Small intestine (tissue), 7 donors: Measurements from ENCODE around the gene RBM39. TPM values are rescaled to one million over a fixed set of nuclear protein-coding genes. Genes with fewer than 3 reads are reported as not detected.

ENCODE experiments used
- DNase-seq, 2 donors: peaks; one replicate each; pipeline versions ENCODE4 v3.0.0 to v3.0.0-alpha.2; 2013
- FAIRE-seq: peaks from 2 replicates; lab custom pipeline; 2012; peaks lifted over from hg19 to GRCh38; lab: Jason Lieb, UNC
- H3K27ac ChIP-seq, 3 donors: one replicate each; pipeline ENCODE4 v1.5.1; 2013; ENCODE audit warnings: low read length in 2 of 3, mild to moderate bottlenecking in 2 of 3, control low read depth in 1 of 3, inconsistent platforms in 1 of 3, low read depth in 1 of 3, moderate library complexity in 1 of 3
- H3K27me3 ChIP-seq, 3 donors: one replicate each; pipeline ENCODE4 v1.6.1; 2013; ENCODE audit warnings: low read length in 3 of 3, inconsistent platforms in 1 of 3; ENCODE audit not compliant: control insufficient read depth in 3 of 3, insufficient read depth in 3 of 3
- H3K36me3 ChIP-seq, 3 donors: one replicate each; pipeline ENCODE4 v1.6.1; 2013; ENCODE audit warnings: low read length in 3 of 3, inconsistent platforms in 1 of 3, low read depth in 1 of 3, mild to moderate bottlenecking in 1 of 3, moderate library complexity in 1 of 3; ENCODE audit not compliant: control insufficient read depth in 3 of 3, insufficient read depth in 2 of 3
- H3K4me1 ChIP-seq, 3 donors: one replicate each; pipeline ENCODE4 v1.6.1; 2013; ENCODE audit warnings: low read length in 2 of 3, inconsistent platforms in 1 of 3, low read depth in 1 of 3, mild to moderate bottlenecking in 1 of 3, moderate library complexity in 1 of 3; ENCODE audit not compliant: control insufficient read depth in 3 of 3, insufficient read depth in 2 of 3
- H3K4me3 ChIP-seq, 3 donors: one replicate each; pipeline ENCODE4 v1.5.1; 2013; ENCODE audit warnings: low read length in 3 of 3, control low read depth in 1 of 3, inconsistent platforms in 1 of 3, low read depth in 1 of 3, mild to moderate bottlenecking in 1 of 3, moderate library complexity in 1 of 3
- H3K9me3 ChIP-seq, 2 donors: one replicate each; pipeline ENCODE4 v1.6.1; 2013; ENCODE audit warnings: low read depth in 1 of 2, low read length in 1 of 2; ENCODE audit not compliant: control insufficient read depth in 2 of 2, insufficient read depth in 1 of 2
- WGBS, 3 donors: extraction: QIAGEN DNeasy Blood & Tissue Kit; methylation state at CpG; one replicate each; pipeline ENCODE4 v1.1.7; 2013; 5-methylcytosine and 5-hydroxymethylcytosine counted together
- polyA plus RNA-seq, 4 donors: library from polyadenylated mRNA; stranded (reverse) in 3 of 4; unstranded in 1 of 4; fragments of 200-250 nt in 3 of 4; fragments of 120-200 nt in 1 of 4; gene quantifications; one replicate each; pipeline versions ENCODE4 v1.2.1 to v1.2.3, GENCODE V29; 2013
- donor health status: healthy with polysubstance abuse.
- donor health status: control.
- donor health status: control.
- donor health status: Bipolar disorder and iron deficiency.
- donor health status: healthy.

RBM39 gene
- polyA plus RNA-seq, 4 donors: 148 to 418 (median 215) TPM

DNA sequence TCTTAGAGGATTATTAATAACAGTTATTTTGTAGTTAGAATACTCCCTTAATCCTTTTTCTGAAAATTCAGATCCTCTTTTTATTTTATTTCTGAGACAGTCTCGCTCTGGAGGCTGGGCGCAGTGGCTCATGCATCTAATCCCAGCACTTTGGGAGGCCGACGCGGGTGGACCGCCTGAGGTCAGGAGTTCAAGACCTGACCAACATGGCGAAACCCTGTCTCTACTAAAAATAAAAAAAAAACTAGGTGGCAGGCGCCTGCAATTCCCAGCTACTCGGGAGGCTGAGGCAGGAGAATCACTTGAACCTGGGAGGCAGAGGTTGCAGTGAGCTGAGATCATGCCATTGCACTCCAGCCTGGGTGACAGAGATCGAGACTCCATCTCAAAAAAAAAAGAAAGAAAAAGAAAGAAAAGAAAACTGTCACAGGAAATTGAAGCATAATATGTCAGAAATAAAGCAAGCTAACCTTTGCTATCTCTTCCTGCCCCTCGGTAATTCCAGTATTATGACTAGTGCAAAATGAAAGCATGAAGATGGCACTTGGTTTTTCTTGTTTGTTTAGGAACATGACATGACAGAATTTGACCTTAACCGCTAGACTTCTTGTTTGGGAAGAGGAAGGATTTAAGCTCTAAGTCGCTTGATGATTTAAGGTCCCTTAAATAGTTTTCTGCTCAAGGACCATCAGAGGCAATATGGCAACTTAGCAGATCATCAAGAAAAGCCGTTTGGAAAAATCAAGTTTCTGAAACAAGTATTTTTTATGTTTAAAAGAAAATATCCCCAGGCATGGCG is 1.8 kb upstream of the RBM39 start:
- WGBS, 3 donors: 63 to 80% (median 63%) methylated on average over 15 of the region's 15 CpGs
- H3K4me3 ChIP-seq: no peak overlapping the region
- peak overlapping the region; percentile 91 to 95 (median 92) for H3K27ac ChIP-seq
- no peaks in the 10 kb centered on the region for H3K9me3 ChIP-seq
- FAIRE-seq (no peak), DNase-seq (peak; percentile 18 to 24)
- H3K36me3 ChIP-seq: peaks cover 4 to 5% (median 4%) of the 10 kb centered on the region in 3 donors
- H3K27me3 ChIP-seq: no peaks in the 10 kb centered on the region
- peaks cover 2 to 16% (median 3%) of the 10 kb centered on the region in 3 donors for H3K4me1 ChIP-seq

DNA sequence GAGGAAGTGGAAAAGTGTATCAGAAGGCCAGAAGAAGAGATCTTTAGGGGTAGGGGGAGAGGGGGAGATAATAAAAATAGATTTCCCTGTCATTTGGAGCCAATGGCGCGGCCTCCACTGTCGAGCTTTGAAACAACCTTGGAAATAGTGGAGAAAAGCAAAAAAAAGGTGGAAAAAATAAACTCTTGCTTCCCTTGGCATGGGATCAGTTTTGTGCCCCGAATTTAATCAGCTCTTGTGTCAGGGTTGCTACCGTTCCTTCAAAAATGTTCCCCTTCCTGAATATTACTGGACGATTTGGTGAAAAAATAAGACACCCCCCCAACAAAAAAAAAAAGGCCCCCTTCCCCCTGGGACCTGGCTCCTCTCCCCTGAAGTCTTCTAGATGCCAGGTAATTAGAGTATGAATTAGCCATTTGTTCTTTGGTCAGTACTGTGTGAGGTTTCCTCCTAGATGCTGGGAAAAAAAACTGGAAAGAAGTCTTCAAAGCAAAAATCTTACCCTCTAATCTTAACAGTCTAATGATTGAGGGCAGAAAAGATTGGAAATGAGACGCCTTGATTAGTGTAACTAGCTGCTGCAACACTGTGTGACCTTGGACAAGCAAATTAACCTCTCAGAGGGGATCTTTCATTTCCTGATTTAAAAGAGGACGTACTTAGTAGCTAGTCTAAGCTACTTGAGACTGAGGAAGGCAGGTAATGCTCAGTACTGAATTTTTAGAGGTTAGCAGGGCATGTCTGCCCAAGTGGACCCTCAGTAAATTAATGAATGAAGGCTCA is 872 bp upstream of the RBM39 start:
- DNase-seq (peak; percentile 59 to 75), FAIRE-seq (no peak)
- Histone ChIP-seq H3K27me3 (no peaks in the 10 kb centered on the region), H3K4me1 (peaks cover 2 to 16% (median 6%) of the 10 kb centered on the region in 3 donors), H3K27ac (peak overlapping the region; percentile 92 to 100 (median 95)), H3K4me3 (peak overlapping the region; percentile 27 to 65 (median 63)), H3K9me3 (no peaks in the 10 kb centered on the region), H3K36me3 (peaks cover 8 to 14% (median 10%) of the 10 kb centered on the region in 3 donors)
- 0 to 1% (median 1%) methylated on average over 8 of the region's 8 CpGs for whole genome bisulfite sequencing, 3 donors

DNA sequence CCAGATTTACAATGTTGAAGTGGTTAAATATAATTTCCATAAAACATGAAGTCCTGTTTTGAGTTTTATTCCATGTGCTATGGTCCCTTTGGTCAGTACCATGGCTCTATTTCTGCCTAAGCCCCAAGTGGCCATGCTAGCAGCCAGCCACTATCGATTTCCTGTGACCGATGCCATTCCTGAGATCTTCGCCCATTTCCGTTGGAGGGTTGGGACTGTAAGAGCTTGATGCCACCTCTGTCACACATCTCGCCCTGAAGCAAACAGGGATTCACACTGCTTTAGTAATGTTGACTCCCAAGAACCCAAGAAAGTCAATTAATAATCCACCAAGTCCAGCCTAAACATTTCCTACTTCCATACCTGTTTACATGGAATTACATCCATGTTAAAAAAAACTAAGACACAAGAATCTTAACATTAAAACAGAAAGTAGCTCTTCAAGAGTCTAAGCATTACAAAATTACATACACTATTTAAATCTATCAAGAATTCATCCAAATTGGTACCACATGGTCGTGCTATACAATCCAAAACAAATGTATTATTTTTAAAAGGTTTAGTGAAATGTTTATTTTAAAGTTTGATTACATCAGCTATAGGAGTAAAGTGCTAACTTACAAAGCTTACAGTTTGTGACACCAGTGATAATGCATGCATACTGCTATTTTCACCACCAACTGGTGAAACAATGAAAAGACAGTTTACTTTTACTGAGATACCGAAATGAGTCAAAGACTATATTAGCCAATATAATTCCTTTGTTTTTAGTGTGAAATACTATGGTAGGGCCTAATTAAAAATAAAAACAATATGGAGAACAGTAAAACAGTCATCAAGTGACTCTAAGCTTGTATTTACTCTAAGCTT is 2.5 kb downstream of the RBM39 start:
- Histone ChIP-seq H3K9me3 (no peaks in the 10 kb centered on the region), H3K4me1 (peaks cover 2 to 17% (median 6%) of the 10 kb centered on the region in 3 donors), H3K36me3 (peaks cover 18 to 24% (median 22%) of the 10 kb centered on the region in 3 donors), H3K4me3 (peak overlapping the region in 1 of 3 donors; percentile 93), H3K27ac (peak overlapping the region in 1 of 3 donors; percentile 68), H3K27me3 (no peaks in the 10 kb centered on the region)
- 32 to 50% (median 40%) methylated on average over 7 of the region's 7 CpGs for WGBS, 3 donors
- no peak for FAIRE-seq
- DNase-seq: peak in 1 of 2 donors; percentile 28

DNA sequence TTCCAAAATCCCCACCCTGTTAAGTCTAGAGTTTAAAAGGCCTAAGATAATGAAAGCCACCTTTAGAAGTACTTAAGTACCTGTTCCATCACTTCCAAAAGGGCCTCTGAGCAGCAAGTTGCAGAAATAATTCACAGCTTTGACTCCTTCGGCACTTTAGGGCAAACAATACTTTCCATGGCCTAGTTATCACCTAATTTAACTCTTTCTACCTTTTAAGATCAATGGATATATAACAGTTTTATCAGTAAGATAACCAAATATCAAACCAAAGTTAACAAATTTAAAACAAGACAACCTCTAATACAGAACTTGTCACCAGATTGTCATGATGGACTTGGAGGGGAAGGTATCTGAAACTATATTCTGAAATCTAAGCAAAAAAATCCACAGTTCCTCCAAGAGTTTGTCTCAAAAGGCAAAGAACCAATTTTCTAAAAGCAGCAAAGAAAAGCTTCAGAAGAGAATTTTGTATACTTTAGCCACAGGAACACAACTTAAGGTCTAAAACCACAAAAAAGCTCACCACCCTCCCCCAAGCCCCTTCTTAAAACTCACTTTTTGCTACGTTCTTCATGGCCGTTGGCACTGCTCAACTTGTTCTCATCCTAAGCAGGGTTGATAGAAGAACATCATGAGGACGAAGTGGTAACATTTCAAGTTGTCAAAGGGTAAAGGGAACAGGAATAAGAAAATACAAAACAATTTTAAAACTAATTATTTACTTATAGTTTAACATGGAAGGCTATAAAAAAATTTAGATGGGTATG is 3.5 kb downstream of the RBM39 start:
- DNase-seq (no peak), FAIRE-seq (no peak)
- Histone ChIP-seq H3K4me1 (peaks cover 2 to 18% (median 6%) of the 10 kb centered on the region in 3 donors), H3K27ac (no peak overlapping the region), H3K9me3 (no peaks in the 10 kb centered on the region), H3K4me3 (no peak overlapping the region), H3K36me3 (peaks cover 18 to 24% (median 22%) of the 10 kb centered on the region in 3 donors), H3K27me3 (no peaks in the 10 kb centered on the region)
- WGBS, 3 donors: 46 to 54% (median 50%) methylated on average over 4 of the region's 4 CpGs

DNA sequence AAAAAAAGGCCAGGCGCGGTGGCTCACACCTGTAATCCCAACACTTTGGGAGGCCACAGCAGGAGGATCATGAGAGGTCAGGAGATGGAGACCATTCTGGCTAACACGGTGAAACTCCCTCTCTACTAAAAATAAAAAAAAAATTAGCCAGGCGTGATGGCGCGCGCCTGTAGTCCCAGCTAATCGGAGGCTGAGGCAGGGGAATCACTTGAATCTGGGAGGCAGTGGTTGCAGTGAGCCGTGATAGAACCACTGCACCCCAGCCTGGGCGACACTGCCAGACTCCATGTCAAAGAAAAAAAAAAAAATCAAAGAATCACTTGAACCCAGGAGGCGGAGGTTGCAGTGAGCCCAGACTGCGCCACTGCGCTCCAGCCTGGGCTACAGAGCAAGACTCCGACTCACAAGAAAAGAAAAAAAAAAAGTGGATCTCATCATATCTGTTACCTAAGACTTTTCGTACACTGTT is 4.2 kb downstream of the RBM39 start:
- peak overlapping the region in 1 of 3 donors; percentile 16 for H3K27ac ChIP-seq
- no peaks in the 10 kb centered on the region for H3K9me3 ChIP-seq
- no peaks in the 10 kb centered on the region for H3K27me3 ChIP-seq
- 93 to 98% (median 95%) methylated on average over 13 to 15 of the region's 15 CpGs for WGBS, 3 donors
- H3K4me3 ChIP-seq: no peak overlapping the region
- H3K4me1 ChIP-seq: peaks cover 2 to 11% (median 6%) of the 10 kb centered on the region in 3 donors
- H3K36me3 ChIP-seq: peaks cover 18 to 29% (median 22%) of the 10 kb centered on the region in 3 donors
- FAIRE-seq: no peak
- DNase-seq: no peak

DNA sequence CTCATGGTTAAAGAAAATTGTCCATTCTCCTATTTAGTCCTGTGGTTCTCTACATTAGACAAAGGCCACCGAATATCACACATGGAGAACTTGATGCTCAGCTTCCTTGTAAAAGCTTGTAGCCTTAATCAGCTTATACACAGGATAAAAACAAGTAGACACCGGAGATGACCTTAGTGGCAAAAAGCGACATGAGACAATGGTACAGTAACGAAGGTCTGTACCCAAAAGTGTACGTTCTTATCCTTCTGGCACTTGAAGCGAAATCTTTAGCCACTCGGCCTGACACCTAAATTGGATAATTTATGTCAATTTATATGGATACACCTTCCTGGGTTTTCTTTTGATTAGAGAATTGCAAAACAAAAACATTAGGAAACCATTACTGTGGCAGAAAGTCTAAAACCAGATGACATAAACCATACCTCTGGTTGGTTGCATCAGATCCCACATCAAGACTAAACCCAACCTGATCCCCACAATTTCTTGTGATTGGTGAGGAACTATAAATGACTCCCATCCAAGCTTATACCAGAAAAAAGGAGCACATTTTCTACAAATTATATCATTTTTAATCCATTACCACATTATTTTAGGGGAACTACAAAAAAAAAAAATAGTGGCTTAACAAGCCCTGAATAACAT is 6.1 kb downstream of the RBM39 start:
- no peak for DNase-seq
- H3K27me3 ChIP-seq: no peaks in the 10 kb centered on the region
- peaks cover 18 to 38% (median 29%) of the 10 kb centered on the region in 3 donors for H3K36me3 ChIP-seq
- peaks cover 2 to 11% (median 6%) of the 10 kb centered on the region in 3 donors for H3K4me1 ChIP-seq
- no peak overlapping the region for H3K4me3 ChIP-seq
- no peaks in the 10 kb centered on the region for H3K9me3 ChIP-seq
- no peak overlapping the region for H3K27ac ChIP-seq
- 47 to 55% (median 48%) methylated on average over 7 of the region's 7 CpGs for WGBS, 3 donors
- FAIRE-seq: no peak
